AG08396 (cell line): Measurements from ENCODE around the gene KIF1A.

Experiments used
- DNase-seq: peaks from one replicate; pipeline ENCODE4 v3.0.0; 2012; ENCODE audit warnings: low spot score, mixed read lengths

The KIF1A gene

GRCh38 chr2:240719676-240720545 lies 100.1 kb downstream of the KIF1A start:
- DNase-seq: no peak

- DNase-seq: no peak
These were observed 101.0 kb downstream of the KIF1A start for GRCh38 chr2:240718896-240719490.

GRCh38 chr2:240717681-240718581 lies 102.1 kb downstream of the KIF1A start:
- DNase-seq: no peak

GRCh38 chr2:240717181-240717641 lies 102.8 kb downstream of the KIF1A start:
- no peak for DNase-seq

GRCh38 chr2:240716130-240716798 lies 103.8 kb downstream of the KIF1A start:
- DNase-seq: no peak

- DNase-seq: no peak
These were observed 105.0 kb downstream of the KIF1A start for GRCh38 chr2:240714747-240715725.

- DNase-seq: no peak
These were observed 105.9 kb downstream of the KIF1A start for GRCh38 chr2:240713928-240714746.

- DNase-seq: no peak
These were observed 106.7 kb downstream of the KIF1A start for GRCh38 chr2:240713071-240713927.

GRCh38 chr2:240712121-240712520 lies 107.9 kb downstream of the KIF1A start:
- no peak for DNase-seq

- no peak for DNase-seq
These were observed 108.3 kb downstream of the KIF1A start for GRCh38 chr2:240711701-240712100.

GRCh38 chr2:240711296-240711695 lies 108.7 kb downstream of the KIF1A start:
- no peak for DNase-seq

GRCh38 chr2:240708457-240708856 lies 111.6 kb downstream of the KIF1A start:
- no peak for DNase-seq

- DNase-seq: no peak
These were observed 112.2 kb downstream of the KIF1A start for GRCh38 chr2:240707821-240708220.

- DNase-seq: no peak
These were observed 112.8 kb downstream of the KIF1A start for GRCh38 chr2:240707043-240707756.

- DNase-seq: no peak
These were observed 114.7 kb downstream of the KIF1A start for GRCh38 chr2:240705204-240705791.

GRCh38 chr2:240704651-240705050 lies 115.4 kb downstream of the KIF1A start:
- no peak for DNase-seq
